Measurements from ENCODE around the gene SLC25A17. TPM values are rescaled to one million over a fixed set of nuclear protein-coding genes. Genes with fewer than 3 reads are reported as not detected.
"Not testable (repeated sequence)": the region's sequence is repeated elsewhere in the genome, so short reads cannot be mapped to it uniquely, and the experiment has no call there.

Gene SLC25A17
- total RNA-seq, 1 experiment from 2014 or later = 51.6 TPM

DNA sequence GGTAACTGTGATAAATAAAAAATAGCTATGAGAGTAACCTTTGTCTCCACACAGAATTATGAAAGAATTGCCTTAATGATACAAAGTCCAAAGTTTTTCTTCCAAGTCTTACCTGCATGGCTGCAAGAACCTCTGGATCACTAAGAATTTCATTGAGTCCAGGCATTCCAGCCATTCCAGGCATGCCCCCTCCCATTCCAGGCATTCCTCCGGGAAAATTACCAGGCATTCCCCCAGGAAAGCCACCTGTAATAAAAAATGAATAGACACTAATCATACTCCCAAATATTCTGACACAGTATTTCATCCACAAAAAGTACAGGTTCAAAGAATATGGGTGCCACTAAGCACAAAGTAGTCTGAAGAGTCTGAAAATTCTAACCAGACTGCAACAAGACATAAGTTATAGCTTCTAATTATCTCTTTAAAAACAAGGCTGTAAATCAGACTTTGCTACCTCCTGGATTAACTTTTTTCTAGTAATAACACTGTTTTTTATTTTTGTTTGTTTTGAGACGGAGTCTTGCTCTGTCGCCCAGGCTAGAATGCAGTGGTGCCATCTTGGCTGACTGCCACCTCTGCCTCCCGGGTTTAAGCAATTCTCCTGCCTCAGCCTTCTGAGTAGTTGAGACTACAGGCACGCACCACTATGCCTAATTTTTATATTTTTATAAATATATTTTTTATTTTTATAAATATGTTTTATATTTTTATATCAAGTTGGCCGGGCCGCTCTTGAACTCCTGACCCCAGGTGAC lies 8.0 kb upstream of the SLC25A17 start:
- H3K27ac ChIP-seq (ENCODE audit: low read depth, low read length, poor library complexity, severe bottlenecking) = no peak overlapping the region
- peak; percentile 39 for DNase-seq (ENCODE audit: low spot score)
- TF ChIP-seq, protein P1, sequence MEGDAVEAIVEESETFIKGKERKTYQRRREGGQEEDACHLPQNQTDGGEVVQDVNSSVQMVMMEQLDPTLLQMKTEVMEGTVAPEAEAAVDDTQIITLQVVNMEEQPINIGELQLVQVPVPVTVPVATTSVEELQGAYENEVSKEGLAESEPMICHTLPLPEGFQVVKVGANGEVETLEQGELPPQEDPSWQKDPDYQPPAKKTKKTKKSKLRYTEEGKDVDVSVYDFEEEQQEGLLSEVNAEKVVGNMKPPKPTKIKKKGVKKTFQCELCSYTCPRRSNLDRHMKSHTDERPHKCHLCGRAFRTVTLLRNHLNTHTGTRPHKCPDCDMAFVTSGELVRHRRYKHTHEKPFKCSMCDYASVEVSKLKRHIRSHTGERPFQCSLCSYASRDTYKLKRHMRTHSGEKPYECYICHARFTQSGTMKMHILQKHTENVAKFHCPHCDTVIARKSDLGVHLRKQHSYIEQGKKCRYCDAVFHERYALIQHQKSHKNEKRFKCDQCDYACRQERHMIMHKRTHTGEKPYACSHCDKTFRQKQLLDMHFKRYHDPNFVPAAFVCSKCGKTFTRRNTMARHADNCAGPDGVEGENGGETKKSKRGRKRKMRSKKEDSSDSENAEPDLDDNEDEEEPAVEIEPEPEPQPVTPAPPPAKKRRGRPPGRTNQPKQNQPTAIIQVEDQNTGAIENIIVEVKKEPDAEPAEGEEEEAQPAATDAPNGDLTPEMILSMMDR (conservative IDR thresholded peaks at IDR 0.05; ENCODE audit: low read depth, low read length) = no peak
- no peak for TF ChIP-seq EZH2 (IDR thresholded peaks at IDR 0.05; ENCODE audit: borderline replicate concordance, low read depth, low read length, poor library complexity, severe bottlenecking)
- intact Hi-C loops (cut with micrococcal nuclease; ENCODE audit: unreplicated experiment) = no loop called here
- no peaks in the 10 kb centered on the region for H3K9me3 ChIP-seq (ENCODE audit: low read depth, low read length, poor library complexity, severe bottlenecking)
- no peaks in the 10 kb centered on the region for H3K27me3 ChIP-seq (replicated peaks; ENCODE audit: insufficient read depth, low read depth, low read length, poor library complexity)
- CTCF ChIA-PET = interaction anchor here (0.8 kb wide), 1 partner anchor 144 kb away, joined by 3 read pairs; no protein-coding TSS in a partner anchor
- peaks cover 75% of the 10 kb centered on the region for H3K36me3 ChIP-seq (ENCODE audit: insufficient read depth, low read length, poor library complexity, severe bottlenecking)
- BruUV-seq (replicated peaks) = no TSS peak
- H3K4me3 ChIP-seq (ENCODE audit: low read depth, low read length, poor library complexity, severe bottlenecking) = no peak overlapping the region
- H3K4me1 ChIP-seq (ENCODE audit: insufficient read depth, low read length, poor library complexity, severe bottlenecking) = peaks cover 55% of the 10 kb centered on the region
- POLR2A ChIA-PET (ENCODE audit: low non-redundant PET) = interaction anchor here (0.5 kb wide), 1 partner anchor 112 kb away, joined by 10 read pairs; no protein-coding TSS in a partner anchor

DNA sequence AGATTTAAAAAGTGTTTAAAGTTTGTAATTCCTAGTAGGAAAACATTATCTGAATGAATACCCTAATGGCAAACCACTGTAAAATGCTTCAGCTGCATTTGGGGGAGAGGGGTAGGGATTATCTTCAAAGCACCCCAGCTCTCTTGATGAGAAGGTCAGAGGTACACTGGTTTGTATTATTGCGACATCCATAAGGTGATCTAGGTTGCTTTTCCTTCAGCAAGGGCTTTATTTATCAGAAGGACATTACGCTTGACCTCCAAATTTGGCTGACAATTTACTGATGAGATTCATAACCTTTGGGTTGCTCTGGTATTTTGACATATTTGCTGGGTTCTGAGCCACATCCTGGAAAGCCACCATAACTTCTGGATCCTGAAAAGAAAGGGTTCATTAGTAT lies 7.1 kb upstream of the SLC25A17 start:
- CTCF ChIA-PET; DNase-seq (ENCODE audit: low spot score); H3K27me3 ChIP-seq (replicated peaks; ENCODE audit: insufficient read depth, low read depth, low read length, poor library complexity); H3K9me3 ChIP-seq (ENCODE audit: low read depth, low read length, poor library complexity, severe bottlenecking); H3K4me3 ChIP-seq (ENCODE audit: low read depth, low read length, poor library complexity, severe bottlenecking); POLR2A ChIA-PET (ENCODE audit: low non-redundant PET); H3K27ac ChIP-seq (ENCODE audit: low read depth, low read length, poor library complexity, severe bottlenecking); intact Hi-C loops (cut with micrococcal nuclease; ENCODE audit: unreplicated experiment): not testable (repeated sequence)
- Histone ChIP-seq H3K36me3 (ENCODE audit: insufficient read depth, low read length, poor library complexity, severe bottlenecking) (peaks cover 67% of the 10 kb centered on the region), H3K4me1 (ENCODE audit: insufficient read depth, low read length, poor library complexity, severe bottlenecking) (peaks cover 46% of the 10 kb centered on the region)
- BruUV-seq (replicated peaks) = TSS peak; percentile 91

DNA sequence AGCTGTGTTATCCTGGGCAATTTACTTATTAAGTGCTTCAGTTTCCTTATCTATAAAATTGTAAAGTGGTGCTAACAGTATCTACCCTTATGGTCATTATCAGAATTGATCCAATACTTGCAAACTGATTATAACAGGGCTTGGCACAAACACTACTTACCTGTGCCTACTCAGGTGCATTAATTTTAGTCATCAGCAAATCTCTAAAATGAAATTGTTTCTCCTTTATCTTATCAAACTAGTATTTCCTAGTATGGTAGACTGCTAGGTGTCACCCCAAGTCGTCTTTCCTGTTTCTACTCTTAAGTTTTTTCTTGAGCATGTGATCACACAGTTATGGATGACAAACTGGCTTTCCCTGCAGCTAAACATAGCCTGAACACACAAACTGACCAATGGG lies 4.3 kb upstream of the SLC25A17 start:
- Histone ChIP-seq H3K9me3 (ENCODE audit: low read depth, low read length, poor library complexity, severe bottlenecking) (no peaks in the 10 kb centered on the region), H3K36me3 (ENCODE audit: insufficient read depth, low read length, poor library complexity, severe bottlenecking) (peaks cover 48% of the 10 kb centered on the region), H3K4me3 (ENCODE audit: low read depth, low read length, poor library complexity, severe bottlenecking) (no peak overlapping the region), H3K27ac (ENCODE audit: low read depth, low read length, poor library complexity, severe bottlenecking) (no peak overlapping the region), H3K4me1 (ENCODE audit: insufficient read depth, low read length, poor library complexity, severe bottlenecking) (peaks cover 23% of the 10 kb centered on the region), H3K27me3 (replicated peaks; ENCODE audit: insufficient read depth, low read depth, low read length, poor library complexity) (no peaks in the 10 kb centered on the region)
- DNase-seq (ENCODE audit: low spot score) = no peak
- ChIA-PET CTCF (no interaction called here), POLR2A (ENCODE audit: low non-redundant PET) (no interaction called here)
- intact Hi-C loops (cut with micrococcal nuclease; ENCODE audit: unreplicated experiment) = no loop called here
- TF ChIP-seq, protein P1 (conservative IDR thresholded peaks at IDR 0.05; ENCODE audit: low read depth, low read length) = no peak
- no TSS peak for BruUV-seq (replicated peaks)
